ENCODE measurements around the gene DNER.

The DNER gene

GRCh38 chr2:229646186-229646723 is 68.1 kb downstream of the DNER start:
- no peaks in the 10 kb centered on the region for H3K79me2 ChIP-seq (ENCODE audit: insufficient read depth, low read depth)
- TF ChIP-seq, protein P1, sequence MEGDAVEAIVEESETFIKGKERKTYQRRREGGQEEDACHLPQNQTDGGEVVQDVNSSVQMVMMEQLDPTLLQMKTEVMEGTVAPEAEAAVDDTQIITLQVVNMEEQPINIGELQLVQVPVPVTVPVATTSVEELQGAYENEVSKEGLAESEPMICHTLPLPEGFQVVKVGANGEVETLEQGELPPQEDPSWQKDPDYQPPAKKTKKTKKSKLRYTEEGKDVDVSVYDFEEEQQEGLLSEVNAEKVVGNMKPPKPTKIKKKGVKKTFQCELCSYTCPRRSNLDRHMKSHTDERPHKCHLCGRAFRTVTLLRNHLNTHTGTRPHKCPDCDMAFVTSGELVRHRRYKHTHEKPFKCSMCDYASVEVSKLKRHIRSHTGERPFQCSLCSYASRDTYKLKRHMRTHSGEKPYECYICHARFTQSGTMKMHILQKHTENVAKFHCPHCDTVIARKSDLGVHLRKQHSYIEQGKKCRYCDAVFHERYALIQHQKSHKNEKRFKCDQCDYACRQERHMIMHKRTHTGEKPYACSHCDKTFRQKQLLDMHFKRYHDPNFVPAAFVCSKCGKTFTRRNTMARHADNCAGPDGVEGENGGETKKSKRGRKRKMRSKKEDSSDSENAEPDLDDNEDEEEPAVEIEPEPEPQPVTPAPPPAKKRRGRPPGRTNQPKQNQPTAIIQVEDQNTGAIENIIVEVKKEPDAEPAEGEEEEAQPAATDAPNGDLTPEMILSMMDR (conservative IDR thresholded peaks at IDR 0.05; ENCODE audit: low read depth, low read length) = no peak
- no peaks in the 10 kb centered on the region for H4K20me1 ChIP-seq (ENCODE audit: insufficient read depth)
- H3K27ac ChIP-seq = no peak overlapping the region
- no peaks in the 10 kb centered on the region for H3K36me3 ChIP-seq (ENCODE audit: insufficient read depth)
- H3K4me1 ChIP-seq (ENCODE audit: low read depth, poor library complexity, severe bottlenecking) = no peaks in the 10 kb centered on the region
- H3K4me2 ChIP-seq = no peak overlapping the region
- no peaks in the 10 kb centered on the region for H3K27me3 ChIP-seq (ENCODE audit: insufficient read depth, low read depth)
- H3K4me3 ChIP-seq (IDR thresholded peaks at IDR 0.05; ENCODE audit: insufficient read depth, low read depth, low read length) = no peak overlapping the region
- H3K9ac ChIP-seq = no peak overlapping the region
- no peak overlapping the region for H2AFZ ChIP-seq (ENCODE audit: low read depth)

DNA sequence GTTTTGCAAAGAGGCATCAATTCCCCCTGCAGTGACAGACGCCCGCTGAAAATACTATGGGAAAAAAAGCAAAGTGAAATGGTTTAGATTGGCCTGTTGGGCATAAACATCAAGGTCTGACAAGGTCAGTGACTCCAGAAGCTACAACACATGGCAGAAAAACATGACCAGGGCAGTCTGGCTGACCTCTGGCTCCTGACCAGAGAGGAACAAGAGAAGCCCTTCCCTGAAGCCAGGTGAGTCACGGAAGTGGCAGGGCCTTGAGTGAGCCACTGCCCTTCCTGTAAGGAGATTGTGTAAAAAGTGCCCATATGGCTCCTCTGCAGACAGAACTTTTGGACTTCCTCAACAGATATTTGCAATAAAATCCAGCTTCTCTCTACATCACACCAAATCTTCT is 72.0 kb downstream of the DNER start:
- TF ChIP-seq, protein P1 (conservative IDR thresholded peaks at IDR 0.05; ENCODE audit: low read depth, low read length) = no peak
- Histone ChIP-seq H3K9ac (no peak overlapping the region), H3K27me3 (ENCODE audit: insufficient read depth, low read depth) (no peaks in the 10 kb centered on the region), H2AFZ (ENCODE audit: low read depth) (no peak overlapping the region), H3K36me3 (ENCODE audit: insufficient read depth) (no peaks in the 10 kb centered on the region), H3K4me2 (no peak overlapping the region), H3K4me1 (ENCODE audit: low read depth, poor library complexity, severe bottlenecking) (no peaks in the 10 kb centered on the region), H3K4me3 (IDR thresholded peaks at IDR 0.05; ENCODE audit: insufficient read depth, low read depth, low read length) (no peak overlapping the region), H3K27ac (no peak overlapping the region), H3K79me2 (ENCODE audit: insufficient read depth, low read depth) (no peaks in the 10 kb centered on the region), H4K20me1 (ENCODE audit: insufficient read depth) (no peaks in the 10 kb centered on the region)

DNA sequence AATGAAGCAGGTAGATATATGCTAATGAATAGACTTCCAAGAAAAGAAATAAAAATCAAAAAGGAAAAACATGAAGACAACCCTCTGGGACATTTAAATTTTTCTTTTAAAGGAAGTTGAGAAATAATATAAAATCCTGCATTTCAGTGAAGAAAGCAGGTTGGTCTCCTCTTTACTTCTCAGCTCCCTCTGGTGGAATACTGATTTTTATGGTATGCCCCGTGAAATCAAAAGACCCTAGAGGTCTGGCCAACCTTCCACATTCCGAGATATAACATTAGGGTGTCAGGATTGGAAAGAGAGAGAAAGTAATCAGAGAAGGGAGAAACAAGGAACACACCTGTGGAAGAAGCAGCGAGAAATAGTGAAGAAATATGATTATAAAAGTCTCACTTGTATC is 72.7 kb downstream of the DNER start:
- Histone ChIP-seq H3K4me1 (ENCODE audit: low read depth, poor library complexity, severe bottlenecking) (no peaks in the 10 kb centered on the region), H4K20me1 (ENCODE audit: insufficient read depth) (no peaks in the 10 kb centered on the region), H3K27me3 (ENCODE audit: insufficient read depth, low read depth) (no peaks in the 10 kb centered on the region), H3K79me2 (ENCODE audit: insufficient read depth, low read depth) (no peaks in the 10 kb centered on the region), H3K4me3 (IDR thresholded peaks at IDR 0.05; ENCODE audit: insufficient read depth, low read depth, low read length) (no peak overlapping the region), H2AFZ (ENCODE audit: low read depth) (no peak overlapping the region), H3K4me2 (no peak overlapping the region), H3K9ac (no peak overlapping the region), H3K36me3 (ENCODE audit: insufficient read depth) (no peaks in the 10 kb centered on the region), H3K27ac (no peak overlapping the region)
- TF ChIP-seq, protein P1 (conservative IDR thresholded peaks at IDR 0.05; ENCODE audit: low read depth, low read length) = no peak

GRCh38 chr2:229640636-229641035 is 73.7 kb downstream of the DNER start:
- Histone ChIP-seq H3K4me3 (IDR thresholded peaks at IDR 0.05; ENCODE audit: insufficient read depth, low read depth, low read length) (no peak overlapping the region), H4K20me1 (ENCODE audit: insufficient read depth) (no peaks in the 10 kb centered on the region), H3K27ac (no peak overlapping the region), H3K27me3 (ENCODE audit: insufficient read depth, low read depth) (no peaks in the 10 kb centered on the region), H3K4me1 (ENCODE audit: low read depth, poor library complexity, severe bottlenecking) (no peaks in the 10 kb centered on the region), H3K9ac (no peak overlapping the region), H2AFZ (ENCODE audit: low read depth) (no peak overlapping the region), H3K36me3 (ENCODE audit: insufficient read depth) (no peaks in the 10 kb centered on the region), H3K79me2 (ENCODE audit: insufficient read depth, low read depth) (no peaks in the 10 kb centered on the region), H3K4me2 (no peak overlapping the region)
- TF ChIP-seq, protein P1 (conservative IDR thresholded peaks at IDR 0.05; ENCODE audit: low read depth, low read length) = no peak
